HCT116 (cell line): ENCODE data around the gene MBP. TPM values are rescaled to one million over a fixed set of nuclear protein-coding genes. Genes with fewer than 3 reads are reported as not detected.

Experiments
- ATAC-seq: fragments of 200-7000 bp; cut with Tn5 transposase; 2 replicates; pipeline ENCODE4 v1.9.1; 2020; ENCODE audit warnings: mild to moderate bottlenecking, moderate library complexity
- BruUV-seq: library from RNA; stranded (reverse); fragments of 400-500 nt; replicated peaks from 2 replicates; lab custom pipeline; 2021; lab: Mats Ljungman, UMichigan
- CTCF ChIA-PET: fragments of 300-600 bp; sonication (Branson Sonifier 250); formaldehyde crosslinking; loops from one replicate; lab custom pipeline; 2021; ENCODE audit warnings: antibody characterized with exemption; lab: Charles Lee
- POLR2A ChIA-PET: fragments of 300-600, 350-600 bp; sonication (Branson Sonifier 250); formaldehyde crosslinking; loops from one replicate; lab custom pipeline; 2021; ENCODE audit warnings: antibody characterized with exemption; lab: Charles Lee
- RAD21 ChIA-PET, 2 experiments: fragments of 300-600 bp; sonication (Branson Sonifier 250); formaldehyde crosslinking; loops; one replicate each; lab custom pipeline; 2023; ENCODE audit warnings: low total read pairs in 2 of 2; ENCODE audit not compliant: uncharacterized antibody in 2 of 2, unreplicated experiment in 2 of 2, low non-redundant PET in 1 of 2; lab: Charles Lee
- DNase-seq: peaks from one replicate; pipeline ENCODE4 v3.0.0-alpha.2; 2010; ENCODE audit warnings: low read depth, low spot score
- H2AFZ ChIP-seq: fragments of 200-600 bp; shearing (Covaris generic), sonication (generic); 2 replicates; pipeline ENCODE4 v1.6.1; 2017; ENCODE audit warnings: low read depth, mixed run types, mixed read lengths, antibody characterized with exemption, low read length; ENCODE audit not compliant: poor library complexity, severe bottlenecking
- H3K27ac ChIP-seq: 2 replicates; pipeline ENCODE4 v1.5.1; 2012; ENCODE audit warnings: low read depth, low read length
- H3K27me3 ChIP-seq: fragments of 200-600 bp; sonication (generic); 2 replicates; pipeline ENCODE4 v1.6.1; 2016; ENCODE audit warnings: mixed run types, low read length, mixed read lengths; ENCODE audit not compliant: insufficient read depth
- H3K36me3 ChIP-seq, 2 experiments: fragments of 200-500 bp in 1 of 2; fragments of 200-600 bp in 1 of 2; sonication (Bioruptor generic) in 1 of 2; sonication (generic) in 1 of 2; 2 replicates each; pipeline versions ENCODE4 v1.5.1 to v1.6.1; 2014 to 2016; ENCODE audit warnings: low read length in 2 of 2, inconsistent platforms in 1 of 2, mixed read lengths in 1 of 2, mixed run types in 1 of 2; ENCODE audit not compliant: insufficient read depth in 2 of 2, control insufficient read depth in 1 of 2
- H3K4me1 ChIP-seq, 2 experiments: fragments of 200-600 bp in 1 of 2; sonication (generic) in 1 of 2; 2 replicates each; pipeline versions ENCODE4 v1.5.1 to v1.6.1; 2012 to 2017; ENCODE audit warnings: low read length in 2 of 2, inconsistent platforms in 1 of 2, mild to moderate bottlenecking in 1 of 2, mixed read lengths in 1 of 2, mixed run types in 1 of 2, moderate library complexity in 1 of 2; ENCODE audit not compliant: insufficient read depth in 2 of 2, control insufficient read depth in 1 of 2
- H3K4me2 ChIP-seq: fragments of 200-600 bp; sonication (generic); 2 replicates; pipeline ENCODE4 v1.6.1; 2017; ENCODE audit warnings: mixed run types, low read length, mixed read lengths
- H3K4me3 ChIP-seq, 2 experiments: fragments of 200-600 bp in 1 of 2; sonication (generic) in 1 of 2; replicated peaks in 1 of 2; 2 replicates each; pipeline ENCODE4 v1.5.1; 2011 to 2016; ENCODE audit warnings: low read length in 2 of 2, control low read depth in 1 of 2, low read depth in 1 of 2, mild to moderate bottlenecking in 1 of 2, mixed read lengths in 1 of 2, mixed run types in 1 of 2
- H3K79me2 ChIP-seq: fragments of 200-600 bp; sonication (generic); 2 replicates; pipeline ENCODE4 v1.6.1; 2017; ENCODE audit warnings: mild to moderate bottlenecking, mixed run types, low read length, moderate library complexity, mixed read lengths; ENCODE audit not compliant: insufficient read depth
- H3K9ac ChIP-seq: fragments of 200-600 bp; sonication (generic); 2 replicates; pipeline ENCODE4 v1.6.1; 2016; ENCODE audit warnings: low read length, mixed read lengths
- H3K9me2 ChIP-seq: fragments of 200-600 bp; sonication (generic), shearing (Covaris generic); 2 replicates; pipeline ENCODE4 v1.6.1; 2017; ENCODE audit warnings: mixed run types, mild to moderate bottlenecking, moderate library complexity; ENCODE audit not compliant: insufficient read depth
- H3K9me3 ChIP-seq, 2 experiments: fragments of 200-500 bp in 1 of 2; fragments of 200-600 bp in 1 of 2; sonication (Bioruptor generic) in 1 of 2; sonication (generic) in 1 of 2; 2 replicates each; pipeline ENCODE4 v1.6.1; 2014 to 2017; ENCODE audit warnings: low read length in 2 of 2, mixed read lengths in 2 of 2, inconsistent platforms in 1 of 2, low read depth in 1 of 2, mild to moderate bottlenecking in 1 of 2, mixed run types in 1 of 2, moderate library complexity in 1 of 2; ENCODE audit not compliant: control insufficient read depth in 1 of 2, insufficient read depth in 1 of 2
- H4K20me1 ChIP-seq: fragments of 200-600 bp; sonication (generic), shearing (Covaris generic); 2 replicates; pipeline ENCODE4 v1.6.1; 2017; ENCODE audit warnings: mixed run types, mild to moderate bottlenecking, moderate library complexity; ENCODE audit not compliant: insufficient read depth
- ATF3 ChIP-seq: IDR thresholded peaks from 2 replicates; pipeline ENCODE4 v1.6.1; 2012
- EGR1 ChIP-seq: IDR thresholded peaks from 2 replicates; pipeline ENCODE4 v1.6.1; 2012; ENCODE audit warnings: low read depth
- ELF1 ChIP-seq: IDR thresholded peaks from 2 replicates; pipeline ENCODE4 v1.6.1; 2012; ENCODE audit warnings: low read depth, borderline replicate concordance
- EZH2phosphoT487 ChIP-seq: fragments of 200-600 bp; IDR thresholded peaks from 2 replicates; pipeline ENCODE4 v1.6.1; 2018; ENCODE audit warnings: antibody characterized with exemption, borderline replicate concordance
- JUND ChIP-seq: IDR thresholded peaks from 2 replicates; pipeline ENCODE4 v1.6.1; 2012
- REST ChIP-seq: IDR thresholded peaks from 2 replicates; pipeline ENCODE4 v1.6.1; 2012; ENCODE audit warnings: low read depth
- SIN3A ChIP-seq: IDR thresholded peaks from 2 replicates; pipeline ENCODE4 v1.6.1; 2012; ENCODE audit warnings: low read depth
- SP1 ChIP-seq: IDR thresholded peaks from 2 replicates; pipeline ENCODE4 v1.6.1; 2012; ENCODE audit warnings: low read depth
- SRF ChIP-seq: IDR thresholded peaks from 2 replicates; pipeline ENCODE4 v1.6.1; 2012; ENCODE audit warnings: low read depth
- TCF7L2 ChIP-seq: IDR thresholded peaks from 2 replicates; pipeline ENCODE4 v1.7.0; 2011; ENCODE audit warnings: borderline replicate concordance, inconsistent platforms; ENCODE audit not compliant: insufficient read depth, insufficient read length; ENCODE audit errors: extremely low read depth
- ZBTB33 ChIP-seq: IDR thresholded peaks from 2 replicates; pipeline ENCODE4 v1.6.1; 2011; ENCODE audit warnings: mild to moderate bottlenecking, low read length, moderate library complexity; ENCODE audit not compliant: insufficient replicate concordance; ENCODE audit errors: extremely low read depth
- ZNF274 ChIP-seq: fragments of 200-500 bp; sonication (Bioruptor generic); IDR thresholded peaks from 2 replicates; pipeline ENCODE4 v1.6.1; 2014; ENCODE audit warnings: mild to moderate bottlenecking, low read depth, low read length, inconsistent platforms
- intact Hi-C: fragments of 100-400 bp; cut with micrococcal nuclease; formaldehyde crosslinking; loops from 2 replicates; pipeline ENCODE4 v1.10.0; 2022
- total RNA-seq: library from RNA; stranded (reverse); gene quantifications from one replicate; pipeline ENCODE4 v1.2.1, GENCODE V29; 2021; ENCODE audit not compliant: unreplicated experiment

Gene MBP
- total RNA-seq, 1 experiment from 2014 or later = 34.9 TPM

GRCh38 chr18:77003316-77003715, 129.3 kb downstream of the MBP start:
- no peak for DNase-seq
- intact Hi-C loops = loop anchor here (5.0 to 10.0 kb wide), 4 partner anchors 51 to 1981 kb away; partner anchors contain the start of gene MBP
- Histone ChIP-seq H3K4me3 (no peak overlapping the region), H3K9ac (no peak overlapping the region), H3K27me3 (no peaks in the 10 kb centered on the region), H3K9me2 (no peaks in the 10 kb centered on the region)
- ChIA-PET RAD21 (no interaction called here), POLR2A (no interaction called here)
- TF ChIP-seq ZBTB33 = no peak
- TF ChIP-seq ATF3 = no peak
- no peak for TF ChIP-seq REST
- no peak for TF ChIP-seq SP1
- no peak for TF ChIP-seq EZH2phosphoT487
- no peak for TF ChIP-seq SIN3A
- no peak for TF ChIP-seq TCF7L2
- TF ChIP-seq SRF = no peak
- no peak for TF ChIP-seq JUND
- TF ChIP-seq ZNF274 = no peak
- TF ChIP-seq ELF1 = no peak
- TF ChIP-seq EGR1 = no peak
- TF ChIP-seq, all 23 proteins: peak for 0
- no TSS peak for BruUV-seq
- CTCF ChIA-PET = interaction anchor here (1.4 kb wide), 1 partner anchor 208 kb away, joined by 4 read pairs; no protein-coding TSS in a partner anchor
- Histone ChIP-seq H3K27ac (no peak overlapping the region), H3K9me3 (no peaks in the 10 kb centered on the region), H3K4me2 (no peak overlapping the region), H3K36me3 (no peaks in the 10 kb centered on the region), H3K4me1 (no peaks in the 10 kb centered on the region), H3K79me2 (no peaks in the 10 kb centered on the region), H2AFZ (no peak overlapping the region), H4K20me1 (no peaks in the 10 kb centered on the region)
- ATAC-seq = no peak
